Panc1 (cell line): ENCODE results near the gene TMEM164. TPM values are rescaled to one million over a fixed set of nuclear protein-coding genes. Genes with fewer than 3 reads are reported as not detected.

Source experiments
- ATAC-seq: fragments of 200-7000 bp; cut with Tn5 transposase; 2 replicates; pipeline ENCODE4 v1.9.1; 2020; ENCODE audit warnings: mild to moderate bottlenecking, moderate library complexity
- BruUV-seq: library from RNA; stranded (reverse); fragments of 400-500 nt; replicated peaks from 2 replicates; lab custom pipeline; 2021; lab: Mats Ljungman, UMichigan
- CTCF ChIA-PET: fragments of 300-600 bp; sonication (Branson Sonifier 250); formaldehyde crosslinking; loops from one replicate; lab custom pipeline; 2022; ENCODE audit warnings: antibody characterized with exemption; lab: Charles Lee
- POLR2A ChIA-PET: fragments of 300-600 bp; sonication (Branson Sonifier 250); formaldehyde crosslinking; loops from one replicate; lab custom pipeline; 2022; ENCODE audit warnings: antibody characterized with exemption; lab: Charles Lee
- DNase-seq: peaks from one replicate; pipeline ENCODE4 v3.0.0-alpha.2; 2010; ENCODE audit warnings: low read depth, low spot score
- H3K27ac ChIP-seq: 2 replicates; pipeline ENCODE4 v1.5.1; 2011; ENCODE audit warnings: mild to moderate bottlenecking, low read length, inconsistent platforms
- H3K27me3 ChIP-seq: fragments of 200-500 bp; sonication (Bioruptor generic); 2 replicates; pipeline ENCODE4 v1.6.0; 2014; ENCODE audit warnings: low read length, inconsistent platforms; ENCODE audit not compliant: control insufficient read depth, insufficient read depth
- H3K36me3 ChIP-seq: fragments of 200-500 bp; sonication (Bioruptor generic); 2 replicates; pipeline ENCODE4 v1.5.1; 2014; ENCODE audit warnings: inconsistent platforms, mild to moderate bottlenecking, low read length, moderate library complexity; ENCODE audit not compliant: control insufficient read depth, insufficient read depth
- H3K4me1 ChIP-seq: 2 replicates; pipeline ENCODE4 v1.5.1; 2011; ENCODE audit warnings: inconsistent platforms, mild to moderate bottlenecking, low read length, moderate library complexity; ENCODE audit not compliant: control insufficient read depth, insufficient read depth
- H3K4me3 ChIP-seq, 2 experiments: 2 replicates each; pipeline ENCODE4 v1.5.1; 2011 to 2012; ENCODE audit warnings: low read depth in 2 of 2, low read length in 2 of 2, mild to moderate bottlenecking in 2 of 2, inconsistent platforms in 1 of 2, moderate library complexity in 1 of 2
- H3K9me3 ChIP-seq: fragments of 200-500 bp; sonication (Bioruptor generic); 2 replicates; pipeline ENCODE4 v1.5.1; 2014; ENCODE audit warnings: low read depth, mild to moderate bottlenecking, inconsistent platforms, low read length, moderate library complexity; ENCODE audit not compliant: control insufficient read depth, insufficient read depth
- CTCF ChIP-seq: fragments of 450-650 bp; IDR thresholded peaks from 2 replicates; pipeline ENCODE4 v1.5.1; 2017; ENCODE audit warnings: mild to moderate bottlenecking
- POLR2AphosphoS5 ChIP-seq: IDR thresholded peaks from 2 replicates; pipeline ENCODE4 v1.6.1; 2012; ENCODE audit warnings: mild to moderate bottlenecking, low read depth, low read length, moderate library complexity
- REST ChIP-seq, 2 experiments: IDR thresholded peaks; 2 replicates each; pipeline ENCODE4 v1.6.1; 2011 to 2012; ENCODE audit warnings: low read depth in 2 of 2, control low read depth in 1 of 2, low read length in 1 of 2, mild to moderate bottlenecking in 1 of 2, moderate library complexity in 1 of 2; ENCODE audit not compliant: insufficient read depth in 1 of 2
- SIN3A ChIP-seq: IDR thresholded peaks from 2 replicates; pipeline ENCODE4 v1.6.1; 2012; ENCODE audit warnings: low read depth, mild to moderate bottlenecking, low read length, moderate library complexity, borderline replicate concordance; ENCODE audit not compliant: insufficient read depth
- TCF7L2 ChIP-seq: IDR thresholded peaks from 2 replicates; pipeline ENCODE4 v1.6.1; 2011; ENCODE audit warnings: mild to moderate bottlenecking, low read depth, low read length, inconsistent platforms
- in situ Hi-C: cut with HindIII; loops from 2 replicates; pipeline ENCODE4 v1.10.0; 2016; ENCODE audit warnings: low sequenced_read_pairs, low pct_unique_long_range_greater_than_20kb
- intact Hi-C: fragments of 100-400 bp; cut with micrococcal nuclease; formaldehyde crosslinking; loops from one replicate; pipeline ENCODE4 v1.10.0; 2022; ENCODE audit not compliant: unreplicated experiment
- total RNA-seq: library from RNA; stranded (reverse); gene quantifications from one replicate; pipeline ENCODE4 v1.2.1, GENCODE V29; 2021; ENCODE audit not compliant: unreplicated experiment

The TMEM164 gene
- total RNA-seq, 1 experiment from 2014 or later, result 32.8 TPM

- no TSS peak for BruUV-seq
- POLR2A ChIA-PET, result no interaction called here
- Histone ChIP-seq H3K4me1 (no peaks in the 10 kb centered on the region), H3K27me3 (no peaks in the 10 kb centered on the region), H3K4me3 (no peak overlapping the region), H3K27ac (no peak overlapping the region), H3K9me3 (no peaks in the 10 kb centered on the region), H3K36me3 (no peaks in the 10 kb centered on the region)
- no peak for TF ChIP-seq SIN3A
- TF ChIP-seq TCF7L2, result no peak
- TF ChIP-seq POLR2AphosphoS5, result no peak
- no peak for TF ChIP-seq CTCF
- no peak for TF ChIP-seq REST (IDR thresholded peaks at IDR 0.05; ENCODE audit: insufficient read depth in 1 of 2, low read depth in 2 of 2, low read length in 1 of 2)
- intact Hi-C loops (no loop called here), in situ Hi-C loops (no loop called here)
- CTCF ChIA-PET, result no interaction called here
- no peak for ATAC-seq
- DNase-seq, result no peak
Observed at GRCh38 chrX:110118530-110118929, 115.6 kb downstream of the TMEM164 start.

- H3K9me3 ChIP-seq, result no peaks in the 10 kb centered on the region
- H3K27ac ChIP-seq, result no peak overlapping the region
- H3K27me3 ChIP-seq, result no peaks in the 10 kb centered on the region
- H3K4me3 ChIP-seq, result no peak overlapping the region
- in situ Hi-C loops (no loop called here), intact Hi-C loops (no loop called here)
- H3K4me1 ChIP-seq, result no peaks in the 10 kb centered on the region
- CTCF ChIA-PET, result no interaction called here
- ATAC-seq (no peak), DNase-seq (no peak)
- TF ChIP-seq CTCF, result no peak
- TF ChIP-seq TCF7L2, result no peak
- no peak for TF ChIP-seq POLR2AphosphoS5
- no peak for TF ChIP-seq SIN3A
- TF ChIP-seq REST (IDR thresholded peaks at IDR 0.05; ENCODE audit: insufficient read depth in 1 of 2, low read depth in 2 of 2, low read length in 1 of 2), result no peak
- no peaks in the 10 kb centered on the region for H3K36me3 ChIP-seq
- POLR2A ChIA-PET, result no interaction called here
- no TSS peak for BruUV-seq
Observed at GRCh38 chrX:110119480-110119879, 116.6 kb downstream of the TMEM164 start.
